Measurements from ENCODE around the gene ITM2B. TPM values are rescaled to one million over a fixed set of nuclear protein-coding genes. Genes with fewer than 3 reads are reported as not detected.
A peak's percentile ranks its signal among the peaks of the same experiment; 100 is the strongest.
"Not testable (repeated sequence)": the region's sequence is repeated elsewhere in the genome, so short reads cannot be mapped to it uniquely, and the experiment has no call there.

The ITM2B gene
- total and polyA plus RNA-seq, 5 donors from 2014 or later: 324 to 1,148 (median 1,042) TPM

- Histone ChIP-seq H3K4me3 (ENCODE audit: low read depth, low read length) (no peak overlapping the region), H3K27me3 (ENCODE audit: control insufficient read depth, insufficient read depth, low read length) (no peaks in the 10 kb centered on the region), H3K9me3 (ENCODE audit: control insufficient read depth in 2 of 2, low read length in 2 of 2) (no peaks in the 10 kb centered on the region), H3K36me3 (ENCODE audit: control insufficient read depth, insufficient read depth, low read length) (no peaks in the 10 kb centered on the region), H3K4me1 (ENCODE audit: control insufficient read depth, insufficient read depth, low read length, poor library complexity, severe bottlenecking) (peaks cover 9% of the 10 kb centered on the region), H3K27ac (ENCODE audit: insufficient read depth, low read length, poor library complexity, severe bottlenecking) (no peak overlapping the region)
- H3K36me3 Mint-ChIP-seq: no peaks in the 10 kb centered on the region
- peaks cover 0 to 1% (median 0%) of the 10 kb centered on the region in 7 donors for H3K9me3 Mint-ChIP-seq
- ATAC-seq (ENCODE audit: low read depth in 2 of 2) (no peak), DNase-seq (no peak)
- peaks cover 15 to 45% (median 27%) of the 10 kb centered on the region in 4 donors for H3K4me1 Mint-ChIP-seq
- peaks cover 13% of the 10 kb centered on the region for H3K27me3 Mint-ChIP-seq
- peak overlapping the region in 1 of 4 donors; percentile 24 for H3K4me3 Mint-ChIP-seq
- H3K27ac Mint-ChIP-seq: peak overlapping the region in 2 of 3 donors; percentile 68 to 90
These were observed 40.5 kb upstream of the ITM2B start for GRCh38 chr13:48192411-48192935.

DNA sequence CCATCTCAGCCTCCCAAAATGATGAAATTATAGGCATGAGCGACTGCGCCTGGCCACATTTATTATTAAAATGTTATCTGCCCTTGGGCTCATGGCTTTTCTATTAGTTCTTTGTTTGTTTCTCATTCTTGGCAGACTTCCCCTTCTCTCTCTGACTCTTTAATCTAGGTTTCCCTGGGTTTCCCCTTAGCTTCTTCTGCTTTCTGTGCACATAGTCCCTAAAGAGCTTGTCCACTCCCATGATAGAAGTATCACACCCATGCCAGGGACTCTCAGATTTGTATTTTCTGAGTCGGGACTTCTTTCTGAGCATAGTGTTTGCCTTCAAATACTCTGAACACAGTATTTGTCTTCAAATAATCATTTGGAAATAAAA, 38.6 kb upstream of the ITM2B start:
- H3K9me3 ChIP-seq (ENCODE audit: control insufficient read depth in 2 of 2, low read length in 2 of 2): no peaks in the 10 kb centered on the region
- no peak for DNase-seq
- peaks cover 2% of the 10 kb centered on the region for H3K4me1 ChIP-seq (ENCODE audit: control insufficient read depth, insufficient read depth, low read length, poor library complexity, severe bottlenecking)
- no peaks in the 10 kb centered on the region for H3K27me3 ChIP-seq (ENCODE audit: control insufficient read depth, insufficient read depth, low read length)
- peak overlapping the region in 1 of 3 donors; percentile 34 for H3K27ac Mint-ChIP-seq
- H3K36me3 ChIP-seq (ENCODE audit: control insufficient read depth, insufficient read depth, low read length): no peaks in the 10 kb centered on the region
- peak overlapping the region in 2 of 4 donors; percentile 7 to 63 for H3K4me3 Mint-ChIP-seq
- H3K27ac ChIP-seq (ENCODE audit: insufficient read depth, low read length, poor library complexity, severe bottlenecking): no peak overlapping the region
- peak in 1 of 2 donors; percentile 28 for ATAC-seq (ENCODE audit: low read depth in 2 of 2)
- peaks cover 13% of the 10 kb centered on the region for H3K27me3 Mint-ChIP-seq
- peaks cover 2 to 36% (median 13%) of the 10 kb centered on the region in 4 donors for H3K4me1 Mint-ChIP-seq
- no peak overlapping the region for H3K4me3 ChIP-seq (ENCODE audit: low read depth, low read length)
- H3K36me3 Mint-ChIP-seq: no peaks in the 10 kb centered on the region
- H3K9me3 Mint-ChIP-seq: peaks cover 0 to 1% (median 0%) of the 10 kb centered on the region in 7 donors

DNA sequence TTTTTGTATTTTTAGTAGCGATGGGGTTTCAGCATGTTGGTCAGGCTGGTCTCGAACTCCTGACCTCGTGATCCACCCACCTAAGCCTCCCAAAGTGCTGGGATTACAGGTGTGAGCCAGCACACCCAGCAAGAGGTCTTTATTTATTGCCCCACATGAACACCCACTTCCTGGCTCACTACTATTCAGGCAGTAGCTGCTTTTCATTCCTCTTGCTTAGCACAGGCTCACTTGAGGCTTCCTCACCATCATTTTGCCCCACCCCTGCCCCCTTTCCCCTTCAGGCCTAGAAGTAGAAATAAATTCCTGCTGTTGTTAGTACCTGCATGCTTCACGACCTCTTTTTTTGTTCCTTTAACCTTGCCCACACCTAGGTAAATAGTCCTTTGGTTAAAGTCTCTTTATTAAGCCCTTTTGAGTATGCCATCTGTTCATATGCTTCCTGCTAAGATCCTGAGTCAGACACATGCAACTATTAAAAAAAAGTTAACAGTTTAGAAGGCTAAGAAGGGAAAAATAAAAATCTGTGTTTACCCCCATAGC, 33.5 kb upstream of the ITM2B start:
- no peak for DNase-seq
- Mint-ChIP-seq H3K9me3 (peaks cover 0 to 10% (median 2%) of the 10 kb centered on the region in 7 donors), H3K27ac (peak overlapping the region; percentile 60 to 85 (median 85)), H3K36me3 (peaks cover 8% of the 10 kb centered on the region), H3K4me1 (peaks cover 6 to 24% (median 10%) of the 10 kb centered on the region in 4 donors), H3K4me3 (peak overlapping the region in 1 of 4 donors; percentile 67), H3K27me3 (peaks cover 26% of the 10 kb centered on the region)
- ATAC-seq (ENCODE audit: low read depth in 2 of 2): peak in 1 of 2 donors; percentile 31
- Histone ChIP-seq H3K4me3 (ENCODE audit: low read depth, low read length) (no peak overlapping the region), H3K27ac (ENCODE audit: insufficient read depth, low read length, poor library complexity, severe bottlenecking) (no peak overlapping the region), H3K9me3 (ENCODE audit: control insufficient read depth in 2 of 2, low read length in 2 of 2) (no peaks in the 10 kb centered on the region), H3K36me3 (ENCODE audit: control insufficient read depth, insufficient read depth, low read length) (no peaks in the 10 kb centered on the region), H3K27me3 (ENCODE audit: control insufficient read depth, insufficient read depth, low read length) (no peaks in the 10 kb centered on the region), H3K4me1 (ENCODE audit: control insufficient read depth, insufficient read depth, low read length, poor library complexity, severe bottlenecking) (peaks cover 4% of the 10 kb centered on the region)

- ATAC-seq (ENCODE audit: low read depth in 2 of 2) (no peak), DNase-seq (no peak)
- H3K4me1 ChIP-seq (ENCODE audit: control insufficient read depth, insufficient read depth, low read length, poor library complexity, severe bottlenecking): peaks cover 4% of the 10 kb centered on the region
- Mint-ChIP-seq H3K4me3 (no peak overlapping the region), H3K27me3 (peaks cover 35% of the 10 kb centered on the region), H3K27ac (no peak overlapping the region), H3K9me3 (peaks cover 0 to 13% (median 5%) of the 10 kb centered on the region in 7 donors), H3K36me3 (peaks cover 11% of the 10 kb centered on the region), H3K4me1 (peaks cover 5 to 22% (median 9%) of the 10 kb centered on the region in 4 donors)
- no peaks in the 10 kb centered on the region for H3K36me3 ChIP-seq (ENCODE audit: control insufficient read depth, insufficient read depth, low read length)
- H3K27ac ChIP-seq (ENCODE audit: insufficient read depth, low read length, poor library complexity, severe bottlenecking): no peak overlapping the region
- no peaks in the 10 kb centered on the region for H3K27me3 ChIP-seq (ENCODE audit: control insufficient read depth, insufficient read depth, low read length)
- H3K9me3 ChIP-seq (ENCODE audit: control insufficient read depth in 2 of 2, low read length in 2 of 2): no peaks in the 10 kb centered on the region
- no peak overlapping the region for H3K4me3 ChIP-seq (ENCODE audit: low read depth, low read length)
These were observed 32.0 kb upstream of the ITM2B start for GRCh38 chr13:48201044-48201443.

GRCh38 chr13:48207207-48207606, 25.8 kb upstream of the ITM2B start:
- not testable (repeated sequence) for ATAC-seq (ENCODE audit: low read depth in 2 of 2); H3K27ac ChIP-seq (ENCODE audit: insufficient read depth, low read length, poor library complexity, severe bottlenecking); H3K36me3 Mint-ChIP-seq; DNase-seq; H3K27me3 ChIP-seq (ENCODE audit: control insufficient read depth, insufficient read depth, low read length); H3K4me3 Mint-ChIP-seq; H3K4me1 ChIP-seq (ENCODE audit: control insufficient read depth, insufficient read depth, low read length, poor library complexity, severe bottlenecking); H3K36me3 ChIP-seq (ENCODE audit: control insufficient read depth, insufficient read depth, low read length); H3K9me3 ChIP-seq (ENCODE audit: control insufficient read depth in 2 of 2, low read length in 2 of 2); H3K4me3 ChIP-seq (ENCODE audit: low read depth, low read length); H3K27ac Mint-ChIP-seq
- H3K4me1 Mint-ChIP-seq: peaks cover 5 to 19% (median 7%) of the 10 kb centered on the region in 4 donors
- H3K9me3 Mint-ChIP-seq: peaks cover 0 to 18% (median 8%) of the 10 kb centered on the region in 7 donors
- H3K27me3 Mint-ChIP-seq: peaks cover 47% of the 10 kb centered on the region

GRCh38 chr13:48210178-48210577, 22.8 kb upstream of the ITM2B start:
- Mint-ChIP-seq H3K27me3 (peaks cover 40% of the 10 kb centered on the region), H3K4me3 (no peak overlapping the region), H3K4me1 (peaks cover 6 to 21% (median 12%) of the 10 kb centered on the region in 4 donors), H3K9me3 (peaks cover 0 to 10% (median 3%) of the 10 kb centered on the region in 7 donors), H3K36me3 (no peaks in the 10 kb centered on the region), H3K27ac (no peak overlapping the region)
- H3K9me3 ChIP-seq (ENCODE audit: control insufficient read depth in 2 of 2, low read length in 2 of 2): peaks cover 6 to 8% of the 10 kb centered on the region in 2 experiments
- H3K36me3 ChIP-seq (ENCODE audit: control insufficient read depth, insufficient read depth, low read length): no peaks in the 10 kb centered on the region
- peak in 1 of 3 donors; percentile 58 for DNase-seq
- H3K4me1 ChIP-seq (ENCODE audit: control insufficient read depth, insufficient read depth, low read length, poor library complexity, severe bottlenecking): no peaks in the 10 kb centered on the region
- peaks cover 3% of the 10 kb centered on the region for H3K27me3 ChIP-seq (ENCODE audit: control insufficient read depth, insufficient read depth, low read length)
- no peak overlapping the region for H3K27ac ChIP-seq (ENCODE audit: insufficient read depth, low read length, poor library complexity, severe bottlenecking)
- ATAC-seq (ENCODE audit: low read depth in 2 of 2): peak in 1 of 2 donors; percentile 64
- no peak overlapping the region for H3K4me3 ChIP-seq (ENCODE audit: low read depth, low read length)

DNA sequence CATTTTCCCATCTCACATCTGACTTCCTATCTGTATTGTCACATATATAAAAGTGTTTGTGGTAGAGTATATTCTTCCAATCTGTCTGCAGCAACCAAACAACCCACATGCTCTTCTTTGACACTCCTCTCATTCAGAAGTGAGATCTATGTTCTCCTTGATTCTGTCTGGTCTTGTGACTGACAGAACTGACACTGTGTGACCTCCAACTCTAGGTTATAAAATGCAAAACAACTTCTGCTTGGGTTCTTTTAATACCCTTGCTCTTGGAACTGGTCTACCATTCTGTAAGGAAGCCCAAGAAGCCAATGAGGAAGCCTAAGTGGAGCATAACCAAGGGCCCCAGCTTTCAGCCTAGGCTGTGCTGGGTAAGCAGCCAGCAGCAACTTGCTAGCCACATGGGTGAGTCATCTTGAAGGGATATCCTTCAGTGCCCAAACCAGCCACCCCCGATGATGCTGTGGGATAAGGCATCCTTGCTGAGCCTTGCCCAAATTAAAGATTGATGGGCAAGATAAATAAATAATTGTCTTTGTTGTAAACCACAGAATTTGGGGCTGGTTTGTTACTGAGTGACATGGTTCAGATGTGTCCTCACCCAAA, 18.4 kb upstream of the ITM2B start:
- Mint-ChIP-seq H3K36me3 (peaks cover 9% of the 10 kb centered on the region), H3K27ac (no peak overlapping the region), H3K9me3 (peaks cover 0 to 2% (median 0%) of the 10 kb centered on the region in 7 donors), H3K27me3 (peaks cover 37% of the 10 kb centered on the region), H3K4me1 (peaks cover 8 to 45% (median 14%) of the 10 kb centered on the region in 4 donors), H3K4me3 (no peak overlapping the region)
- no peak overlapping the region for H3K27ac ChIP-seq (ENCODE audit: insufficient read depth, low read length, poor library complexity, severe bottlenecking)
- no peaks in the 10 kb centered on the region for H3K36me3 ChIP-seq (ENCODE audit: control insufficient read depth, insufficient read depth, low read length)
- no peak for ATAC-seq (ENCODE audit: low read depth in 2 of 2)
- H3K4me1 ChIP-seq (ENCODE audit: control insufficient read depth, insufficient read depth, low read length, poor library complexity, severe bottlenecking): peaks cover 8% of the 10 kb centered on the region
- DNase-seq: no peak
- H3K27me3 ChIP-seq (ENCODE audit: control insufficient read depth, insufficient read depth, low read length): peaks cover 3% of the 10 kb centered on the region
- H3K9me3 ChIP-seq (ENCODE audit: control insufficient read depth in 2 of 2, low read length in 2 of 2): no peaks in the 10 kb centered on the region
- H3K4me3 ChIP-seq (ENCODE audit: low read depth, low read length): no peak overlapping the region
